Fibroblast of mammary gland (primary cell): ENCODE data around the gene PPP2R5E.
"Not testable (repeated sequence)": the region's sequence is repeated elsewhere in the genome, so short reads cannot be mapped to it uniquely, and the experiment has no call there.

ENCODE experiments used
- DNase-seq: peaks from one replicate; pipeline ENCODE4 v3.0.0-alpha.2; 2010; ENCODE audit warnings: low read depth
- H3K4me3 ChIP-seq: 2 replicates; pipeline ENCODE4 v1.5.1; 2011; ENCODE audit warnings: low read depth, mild to moderate bottlenecking, low read length, moderate library complexity; ENCODE audit not compliant: control insufficient read depth
- CTCF ChIP-seq: conservative IDR thresholded peaks from 2 replicates; pipeline ENCODE4 v1.5.1; 2011; ENCODE audit warnings: low read depth, low read length, inconsistent platforms; ENCODE audit not compliant: control insufficient read depth, insufficient read depth

PPP2R5E gene

GRCh38 chr14:63383776-63384367 is 159.3 kb downstream of the PPP2R5E start:
- no peak for TF ChIP-seq CTCF
- no peak for DNase-seq
- H3K4me3 ChIP-seq = no peak overlapping the region

GRCh38 chr14:63378444-63378843 is 164.7 kb downstream of the PPP2R5E start:
- H3K4me3 ChIP-seq = no peak overlapping the region
- no peak for TF ChIP-seq CTCF
- no peak for DNase-seq

GRCh38 chr14:63375769-63376168 is 167.4 kb downstream of the PPP2R5E start:
- peak; percentile 32 for DNase-seq
- no peak for TF ChIP-seq CTCF
- H3K4me3 ChIP-seq = no peak overlapping the region

- not testable (repeated sequence) for H3K4me3 ChIP-seq, DNase-seq
Measured at GRCh38 chr14:63371613-63372012, 171.6 kb downstream of the PPP2R5E start.

GRCh38 chr14:63371033-63371432 is 172.1 kb downstream of the PPP2R5E start:
- no peak for TF ChIP-seq CTCF
- H3K4me3 ChIP-seq = no peak overlapping the region
- no peak for DNase-seq

GRCh38 chr14:63367742-63368364 is 175.3 kb downstream of the PPP2R5E start:
- H3K4me3 ChIP-seq = no peak overlapping the region
- no peak for DNase-seq
- no peak for TF ChIP-seq CTCF

- no peak for DNase-seq
- no peak for TF ChIP-seq CTCF
- no peak overlapping the region for H3K4me3 ChIP-seq
Measured at GRCh38 chr14:63362389-63362819, 180.8 kb downstream of the PPP2R5E start.
